Stimulated activated CD8-positive, alpha-beta memory T cell treated with anti-CD3 and anti-CD28 coated beads, Interleukin-2, amount 100 ng/mL, for 48 hours (primary cell): ENCODE measurements around the gene COQ4.

Source experiments
- DNase-seq, 2 donors: peaks; one replicate each; pipeline ENCODE4 v3.0.0-alpha.2; 2020; ENCODE audit warnings: low read depth in 2 of 2

The COQ4 gene

DNA sequence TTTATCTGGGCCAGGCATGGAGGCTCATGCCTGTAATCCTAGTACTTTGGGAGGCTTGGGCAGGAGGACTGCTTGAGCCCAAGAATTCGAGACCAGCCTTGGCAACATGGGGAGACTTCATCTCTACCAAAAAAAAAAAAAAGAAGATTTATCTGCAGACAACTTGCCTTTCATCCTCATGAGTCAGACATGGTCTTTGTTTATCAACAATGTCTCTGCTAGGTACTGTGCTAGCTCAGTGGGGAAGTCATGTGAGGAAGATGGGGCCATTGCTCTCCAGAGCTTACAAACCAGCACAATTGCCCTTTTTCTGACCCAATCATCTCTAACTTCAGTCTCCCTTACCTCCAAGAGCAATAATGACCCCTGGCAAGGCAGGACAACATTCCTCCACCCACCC is 50.1 kb downstream of the COQ4 start:
- DNase-seq, result no peak

DNA sequence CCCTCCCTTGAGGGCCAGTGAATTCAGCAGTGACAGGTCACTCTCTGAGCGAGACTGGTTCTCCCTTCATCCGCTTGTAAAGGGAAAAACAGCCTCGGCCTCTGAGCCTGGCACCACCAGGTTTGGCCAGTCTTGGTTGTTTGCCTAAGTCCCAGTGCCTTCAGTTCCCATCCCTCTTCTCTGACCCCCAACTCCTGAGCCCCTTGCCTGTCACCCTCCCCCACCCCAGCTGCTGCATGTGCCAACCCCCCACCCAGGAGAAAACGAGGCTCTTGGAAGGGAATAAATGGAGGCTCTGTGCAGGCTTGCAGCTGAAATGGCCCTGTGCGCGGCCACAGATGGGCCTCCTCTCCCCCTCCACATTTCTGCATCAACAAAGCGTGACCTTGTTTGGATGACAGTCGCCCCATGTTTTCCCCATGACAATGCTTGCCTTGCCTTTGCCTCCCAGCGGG is 51.6 kb downstream of the COQ4 start:
- DNase-seq, result no peak

DNA sequence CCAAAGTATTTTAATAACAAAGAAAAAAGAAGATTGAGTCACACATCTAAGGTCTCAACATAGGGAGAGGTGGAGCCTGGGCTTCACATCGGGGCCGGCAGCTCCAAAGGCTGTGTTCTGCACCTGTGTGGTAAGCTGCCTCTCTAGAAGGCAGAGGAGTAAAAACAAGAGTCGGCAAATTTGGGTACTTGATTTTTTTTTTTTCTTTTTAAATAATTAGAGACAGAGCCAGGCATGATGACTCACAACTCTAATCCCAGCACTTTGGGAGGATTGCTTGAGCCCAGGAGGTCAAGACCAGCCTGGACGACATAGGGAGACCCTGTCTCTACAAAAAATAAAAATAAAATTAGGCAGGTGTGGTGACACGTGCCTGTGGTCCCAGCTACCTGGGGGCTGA is 53.2 kb downstream of the COQ4 start:
- DNase-seq, result no peak

DNA sequence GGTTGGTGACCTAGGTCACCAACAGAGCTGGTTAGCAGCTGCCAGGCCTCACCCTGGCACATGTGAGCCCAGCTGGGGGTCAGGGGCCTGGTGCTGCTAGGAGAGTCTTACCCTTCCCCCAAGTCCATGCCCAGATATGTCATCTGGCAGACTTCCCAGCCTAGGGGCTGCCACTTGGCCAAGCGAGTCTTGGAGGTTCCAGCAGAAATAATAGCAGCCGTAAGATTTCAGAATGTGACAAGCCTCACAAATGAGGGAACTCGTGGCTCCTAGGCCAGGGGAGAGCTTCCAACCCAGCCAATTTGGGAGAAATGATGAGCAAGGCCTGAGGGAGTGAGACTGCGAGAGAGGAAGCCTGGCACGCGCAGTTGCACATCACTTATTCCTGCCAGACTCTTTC is 59.6 kb downstream of the COQ4 start:
- DNase-seq, result no peak

DNA sequence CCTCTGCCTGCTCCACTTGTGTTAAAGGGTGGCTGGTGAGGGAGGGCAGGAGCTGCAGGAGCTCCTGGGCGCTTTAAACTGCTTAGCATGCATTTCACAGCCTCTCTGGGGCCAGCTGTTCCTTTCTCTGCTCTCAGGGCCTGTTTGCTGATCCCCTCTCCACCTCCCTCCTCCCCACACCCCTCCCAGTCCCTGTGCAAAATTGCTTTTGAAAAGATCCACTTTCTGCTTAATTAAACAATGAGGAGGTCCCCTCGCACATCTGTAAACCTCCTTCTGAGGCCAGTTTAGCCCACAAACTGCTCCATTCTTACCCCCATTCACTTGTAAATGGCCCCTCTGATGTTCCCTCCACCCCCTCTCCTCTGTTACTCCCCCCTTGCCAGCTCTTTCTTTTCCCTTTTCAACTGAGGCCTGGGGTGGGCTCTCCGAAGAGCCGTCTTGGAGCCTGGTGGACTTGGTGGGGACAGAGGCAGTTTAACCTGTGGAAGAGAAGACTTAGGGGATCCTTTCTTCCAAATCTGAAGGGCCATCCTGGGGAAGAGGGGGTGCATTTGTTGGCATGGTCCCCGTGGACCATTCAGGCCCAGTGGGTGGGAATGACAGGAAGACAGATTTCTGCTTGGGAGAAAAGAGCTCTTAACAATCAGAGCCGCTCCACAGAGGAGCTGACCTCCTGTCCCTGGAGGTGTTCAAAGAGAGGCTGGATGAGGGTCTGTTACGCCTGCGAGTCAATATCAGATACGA is 60.5 kb downstream of the COQ4 start:
- DNase-seq, result no peak
